Iris pigment epithelial cell (primary cell): ENCODE data around the gene CYTH4.
"Not testable (repeated sequence)": the region's sequence is repeated elsewhere in the genome, so short reads cannot be mapped to it uniquely, and the experiment has no call there.

Source experiments
- DNase-seq: peaks from one replicate; pipeline ENCODE4 v3.0.0-alpha.2; 2011; ENCODE audit warnings: low read depth

Gene CYTH4

DNA sequence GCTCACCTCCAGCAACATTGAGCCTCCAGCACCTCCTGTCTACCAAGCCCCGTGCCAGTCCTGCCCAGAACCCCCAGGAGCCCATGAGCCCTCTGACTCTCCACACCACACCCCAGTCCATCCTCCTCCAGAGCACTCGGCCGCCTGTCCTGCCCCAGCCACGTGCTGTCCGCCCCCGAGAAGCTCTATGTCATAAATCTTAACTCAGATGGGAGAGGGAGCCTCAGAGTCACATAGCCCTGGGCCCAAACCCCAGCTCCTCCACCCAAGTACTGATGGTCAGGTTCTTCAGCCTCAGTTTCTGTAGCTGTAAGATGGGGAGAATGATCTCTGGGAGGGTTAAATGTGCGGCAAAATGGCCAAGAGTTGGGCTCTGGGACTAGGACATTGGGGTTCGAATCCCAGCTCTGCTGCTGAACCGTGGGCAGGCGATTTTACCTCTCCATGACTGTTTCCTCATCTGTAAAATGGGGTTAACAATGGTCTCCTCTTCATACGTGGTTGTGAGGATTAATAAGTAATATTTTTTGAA is 27.8 kb downstream of the CYTH4 start:
- DNase-seq: no peak

DNA sequence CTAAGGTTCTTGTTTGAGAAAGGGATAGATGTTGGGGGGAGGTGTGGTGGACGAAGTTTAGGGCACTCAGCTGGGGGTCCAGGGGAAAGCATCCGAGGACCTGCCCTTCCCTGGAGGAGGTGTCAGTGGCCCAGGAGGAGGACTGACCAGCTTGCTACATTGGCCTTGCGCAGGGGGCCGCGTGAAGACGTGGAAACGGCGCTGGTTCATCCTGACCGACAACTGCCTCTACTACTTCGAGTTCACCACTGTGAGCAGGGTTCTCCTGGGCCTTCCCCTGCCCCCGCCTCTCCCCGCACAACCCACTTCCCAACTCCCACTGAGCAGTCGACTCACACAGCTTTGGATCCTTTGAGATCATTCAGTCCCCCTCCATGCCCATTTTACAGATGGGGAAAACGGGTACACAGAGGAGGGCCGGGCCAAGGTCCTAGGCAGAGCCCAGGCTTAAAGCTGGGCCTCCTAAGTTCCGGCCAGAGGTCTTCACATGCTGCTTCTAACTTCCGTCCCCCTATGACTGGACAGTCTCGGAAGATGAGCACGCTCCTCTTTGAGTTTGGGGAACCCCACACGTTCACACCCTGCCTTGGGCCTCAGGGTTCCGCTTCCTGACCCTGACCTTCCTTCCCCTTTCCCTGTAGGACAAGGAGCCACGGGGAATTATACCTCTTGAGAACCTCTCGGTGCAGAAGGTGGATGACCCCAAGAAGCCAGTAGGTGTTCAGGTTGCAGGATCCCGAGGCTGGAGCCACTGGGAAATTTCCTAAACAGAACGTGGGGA is 28.7 kb downstream of the CYTH4 start:
- no peak for DNase-seq

DNA sequence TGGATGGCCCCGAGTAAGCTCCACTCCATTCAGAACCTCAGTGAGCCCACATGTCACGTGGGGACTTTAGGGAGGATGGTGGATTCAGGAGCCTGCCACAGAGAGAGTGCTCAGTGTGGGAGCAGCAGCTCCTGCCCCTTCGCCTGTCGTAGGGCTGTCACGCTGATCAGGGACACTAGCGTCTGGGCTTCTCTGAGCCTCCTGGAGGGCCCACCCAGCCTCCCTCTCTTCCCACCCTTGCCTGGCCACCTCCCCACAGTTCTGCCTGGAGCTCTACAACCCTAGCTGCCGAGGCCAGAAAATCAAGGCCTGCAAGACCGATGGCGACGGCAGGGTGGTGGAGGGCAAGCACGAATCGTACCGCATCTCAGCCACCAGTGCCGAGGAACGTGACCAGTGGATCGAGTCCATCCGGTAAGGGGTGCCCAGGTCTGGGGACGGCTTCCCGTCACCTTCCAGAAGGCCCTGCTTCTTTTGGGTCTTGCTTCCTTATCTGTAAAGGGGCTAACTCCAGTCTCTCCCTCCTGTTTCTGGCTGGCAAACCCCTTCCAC is 29.5 kb downstream of the CYTH4 start:
- no peak for DNase-seq

DNA sequence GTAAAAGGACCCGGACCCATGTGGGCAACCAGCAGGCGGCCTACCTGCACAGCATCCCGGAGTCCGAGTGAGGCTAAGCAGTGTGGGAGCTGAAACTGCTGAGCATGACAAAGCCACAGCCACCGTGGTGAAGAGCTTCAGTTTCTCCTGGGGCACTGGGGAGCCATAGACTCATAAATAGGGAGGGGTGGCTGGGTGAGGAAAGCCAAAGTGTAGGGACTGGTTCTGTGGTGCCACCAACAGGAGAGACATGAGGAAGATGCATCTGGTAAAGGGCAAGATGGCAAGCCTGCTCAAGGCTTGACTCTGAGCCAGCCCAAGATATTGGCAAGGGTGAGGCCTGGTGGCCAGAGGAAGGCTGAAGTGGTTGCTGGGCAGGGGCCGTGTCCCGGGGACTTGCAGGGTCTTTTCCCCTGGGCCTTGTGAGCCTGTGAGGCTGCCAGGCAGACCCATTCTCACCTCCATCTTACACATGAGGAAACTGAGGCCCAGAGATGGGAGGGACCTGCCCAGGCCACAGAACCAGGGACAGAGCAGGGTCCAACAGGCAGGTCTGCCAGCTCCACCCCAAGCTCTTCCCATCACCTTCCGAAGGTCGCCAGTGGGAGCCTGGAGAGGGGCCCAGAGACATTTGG is 30.4 kb downstream of the CYTH4 start:
- DNase-seq: no peak

DNA sequence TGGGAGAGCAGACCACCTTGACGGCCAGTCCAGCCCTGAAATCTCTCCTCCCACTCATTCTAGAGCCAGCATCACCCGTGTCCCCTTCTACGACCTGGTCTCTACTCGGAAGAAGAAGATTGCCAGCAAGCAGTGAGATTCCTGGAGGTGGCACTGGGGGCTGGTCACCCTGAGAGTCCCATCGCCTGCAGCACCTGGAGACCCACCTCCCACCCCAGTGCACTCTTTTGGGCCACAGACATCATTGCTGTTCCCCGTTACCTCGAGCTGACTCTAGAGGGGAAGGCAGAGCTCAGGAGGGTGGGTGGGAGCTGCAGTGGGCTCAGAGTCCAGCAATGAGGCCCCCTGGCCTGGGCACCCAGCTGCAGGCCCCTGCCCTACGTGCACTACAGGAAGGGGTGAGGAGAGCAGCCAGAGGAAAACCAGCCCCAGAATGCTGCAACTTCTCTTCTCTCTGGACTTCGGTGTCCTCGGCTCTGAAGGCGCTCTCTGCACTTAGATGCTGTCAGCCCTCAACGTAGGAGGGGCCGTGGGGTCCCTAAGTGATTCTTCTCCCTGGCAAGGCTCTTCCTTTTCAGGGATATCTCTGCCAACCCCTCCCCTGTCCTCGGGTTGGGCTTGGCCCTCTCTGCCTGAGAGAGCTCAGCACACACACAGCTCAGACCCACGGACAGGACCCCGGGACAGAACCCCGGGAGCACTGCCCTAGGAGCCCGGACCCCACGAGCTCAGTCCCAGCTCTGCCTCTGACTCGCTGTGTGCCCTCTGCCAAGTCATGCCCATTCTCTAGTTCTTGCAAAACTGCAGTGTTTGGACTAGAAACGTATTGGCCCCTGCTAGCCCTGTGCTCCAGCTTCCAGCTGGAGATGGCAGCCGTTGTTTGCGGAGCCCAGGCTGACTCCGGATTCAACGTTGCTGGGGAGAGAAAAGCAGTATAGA is 31.3 kb downstream of the CYTH4 start:
- DNase-seq: no peak

DNA sequence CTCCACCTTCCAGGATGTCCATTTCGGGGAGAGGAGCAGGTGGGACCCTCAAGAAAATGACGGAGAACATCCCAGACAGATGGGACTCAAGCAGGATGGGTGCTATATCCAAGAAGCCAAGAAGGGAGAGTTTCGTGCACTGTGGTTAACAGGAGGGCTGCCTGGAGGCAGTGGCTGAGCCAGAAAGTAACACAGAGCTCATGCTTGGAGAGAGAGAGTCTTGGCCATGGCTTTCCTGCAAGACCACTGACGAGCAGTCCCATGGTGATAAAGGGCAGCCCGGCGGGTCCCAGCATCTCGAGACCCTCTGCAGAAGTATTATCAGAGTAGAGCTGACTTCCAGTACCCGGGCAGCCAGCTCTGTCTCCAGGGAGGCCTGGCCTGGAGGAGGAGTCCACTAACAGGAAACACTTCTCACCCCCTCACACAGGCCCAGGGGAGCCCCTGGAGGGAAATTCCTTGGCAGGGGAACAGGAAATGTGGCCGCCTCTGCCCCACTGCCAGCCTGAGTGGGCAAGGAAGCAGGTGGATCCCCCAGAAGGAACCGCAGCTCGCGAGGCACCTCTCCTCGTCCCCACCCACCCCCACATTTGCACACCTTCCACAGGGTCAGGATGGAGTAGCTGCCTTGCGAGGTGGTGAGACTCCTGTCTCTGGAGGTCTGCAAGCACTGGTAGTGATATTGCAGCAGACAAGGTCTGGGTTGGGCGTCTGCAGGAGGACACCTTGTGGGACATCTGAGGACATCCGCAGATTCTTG is 32.2 kb downstream of the CYTH4 start:
- DNase-seq: no peak

DNA sequence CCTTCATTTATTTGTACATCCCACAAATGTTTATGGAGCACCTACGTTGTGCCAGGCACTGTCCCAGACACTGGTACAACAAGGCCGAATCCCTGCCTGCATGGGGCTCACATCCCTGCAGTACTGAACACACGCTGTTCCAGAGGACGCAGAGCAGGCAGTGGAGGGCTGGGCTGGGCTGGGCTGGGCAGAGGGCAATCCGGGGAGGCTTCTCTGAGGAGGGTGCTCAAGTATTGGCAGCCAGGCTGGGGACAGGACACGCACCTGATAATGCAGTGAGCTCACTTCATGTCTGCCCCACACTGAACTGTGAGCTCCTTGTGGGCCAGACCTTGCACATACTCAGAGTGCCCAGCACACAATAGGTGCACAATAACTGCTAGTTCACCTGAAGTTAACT is 34.1 kb downstream of the CYTH4 start:
- no peak for DNase-seq

DNA sequence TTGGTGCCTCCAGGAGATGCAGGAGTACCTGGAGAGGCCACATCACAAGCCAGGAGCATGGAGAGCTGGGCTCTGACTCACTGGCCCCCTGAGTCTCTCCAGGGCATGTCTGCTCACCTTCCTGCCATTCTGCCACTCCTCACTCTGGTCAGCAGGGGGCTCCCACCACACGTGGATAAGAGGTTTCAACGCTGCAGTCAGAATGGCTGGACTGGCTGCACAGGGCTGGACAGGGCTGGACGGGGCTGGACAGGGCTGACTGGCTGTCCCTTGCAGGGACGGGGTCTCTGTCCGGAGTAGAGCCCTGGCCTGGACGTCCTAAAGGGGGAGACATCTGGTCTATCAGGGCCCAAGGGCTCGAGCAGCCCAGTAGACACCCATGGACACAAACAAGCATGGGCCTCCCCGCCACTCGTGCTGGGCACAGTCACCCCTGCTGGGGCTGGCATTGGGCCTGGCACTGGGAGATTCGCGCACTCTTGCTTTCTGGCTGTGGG is 34.6 kb downstream of the CYTH4 start:
- DNase-seq: peak; percentile 83

DNA sequence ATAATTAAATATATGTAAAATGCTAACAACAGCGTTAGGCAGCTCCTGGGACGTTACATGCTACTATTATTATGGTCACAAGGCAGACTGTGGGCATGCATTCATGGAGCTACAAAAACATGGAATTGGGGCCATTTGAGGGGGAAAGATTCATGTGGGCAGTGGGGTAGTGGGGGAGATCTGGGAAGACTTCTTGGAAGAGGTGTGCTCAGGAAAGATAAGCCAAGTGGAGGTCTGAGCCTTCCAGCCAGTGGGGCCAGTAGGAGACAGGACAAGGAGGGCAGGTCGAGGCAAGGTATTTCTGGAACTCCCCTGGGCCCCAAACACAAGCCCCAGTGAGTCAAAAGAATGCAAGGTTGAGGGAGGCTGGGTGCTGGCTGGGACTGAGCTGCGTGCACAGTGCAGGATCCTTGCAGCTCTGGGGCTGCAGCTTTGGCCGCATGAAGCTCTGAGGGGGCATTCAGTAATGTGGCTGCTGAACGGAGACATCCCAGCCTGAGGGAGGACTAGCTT is 35.4 kb downstream of the CYTH4 start:
- DNase-seq: no peak

DNA sequence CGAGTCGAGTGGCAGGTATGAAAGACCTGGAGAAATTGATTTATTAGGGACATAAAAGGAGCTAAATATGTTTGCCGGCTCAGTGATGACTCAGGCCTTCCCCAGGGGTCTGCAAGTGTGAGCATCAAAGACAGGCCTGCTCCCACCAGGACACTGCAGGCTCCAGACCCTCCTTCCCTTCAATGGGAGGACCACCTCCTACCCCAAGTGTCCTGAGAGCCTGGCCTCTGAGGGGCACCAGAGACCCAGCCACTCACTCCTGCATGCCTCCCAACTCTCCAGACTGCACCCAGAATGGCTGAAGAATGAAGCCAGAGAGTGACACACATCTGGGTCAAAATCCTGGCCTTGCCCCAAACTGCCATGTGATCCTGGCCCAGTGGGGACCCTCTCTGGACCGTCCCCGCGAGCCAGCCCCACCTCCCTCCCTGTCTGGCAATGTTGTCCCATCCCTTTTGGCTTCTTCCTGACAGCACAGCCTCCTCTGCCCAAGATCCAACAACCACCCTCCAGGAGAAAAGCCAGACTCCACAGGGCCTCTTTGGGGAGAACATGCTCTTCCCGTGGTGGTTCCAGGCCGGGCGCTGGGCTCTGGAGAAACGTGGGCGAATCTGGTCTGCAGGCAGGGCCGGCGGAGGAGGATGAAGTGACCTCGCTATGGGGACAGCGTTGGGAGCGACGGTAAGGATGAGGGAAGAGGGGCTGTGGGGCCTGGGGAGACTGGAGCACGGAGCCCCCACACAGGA is 36.2 kb downstream of the CYTH4 start:
- DNase-seq: no peak

DNA sequence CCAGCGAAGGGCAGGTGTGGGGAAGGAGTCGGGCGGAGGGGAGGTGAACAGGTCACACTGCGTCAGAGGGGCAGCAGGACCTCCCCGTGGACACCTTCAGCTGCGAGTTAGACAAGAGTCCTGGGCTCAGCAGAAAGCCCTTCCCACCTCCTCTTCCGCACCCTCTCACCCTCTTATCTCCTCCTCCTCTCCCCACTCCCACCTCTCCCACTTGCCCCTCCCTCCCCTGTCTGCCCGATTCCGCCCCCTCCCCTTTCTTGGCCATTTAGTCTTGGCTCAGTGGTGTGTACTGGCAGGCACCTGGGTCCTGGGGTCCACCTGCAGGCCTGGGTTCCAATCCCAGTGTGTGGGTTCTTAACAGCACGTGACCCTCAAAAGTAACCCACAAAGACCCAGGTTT is 37.2 kb downstream of the CYTH4 start:
- DNase-seq: no peak

DNA sequence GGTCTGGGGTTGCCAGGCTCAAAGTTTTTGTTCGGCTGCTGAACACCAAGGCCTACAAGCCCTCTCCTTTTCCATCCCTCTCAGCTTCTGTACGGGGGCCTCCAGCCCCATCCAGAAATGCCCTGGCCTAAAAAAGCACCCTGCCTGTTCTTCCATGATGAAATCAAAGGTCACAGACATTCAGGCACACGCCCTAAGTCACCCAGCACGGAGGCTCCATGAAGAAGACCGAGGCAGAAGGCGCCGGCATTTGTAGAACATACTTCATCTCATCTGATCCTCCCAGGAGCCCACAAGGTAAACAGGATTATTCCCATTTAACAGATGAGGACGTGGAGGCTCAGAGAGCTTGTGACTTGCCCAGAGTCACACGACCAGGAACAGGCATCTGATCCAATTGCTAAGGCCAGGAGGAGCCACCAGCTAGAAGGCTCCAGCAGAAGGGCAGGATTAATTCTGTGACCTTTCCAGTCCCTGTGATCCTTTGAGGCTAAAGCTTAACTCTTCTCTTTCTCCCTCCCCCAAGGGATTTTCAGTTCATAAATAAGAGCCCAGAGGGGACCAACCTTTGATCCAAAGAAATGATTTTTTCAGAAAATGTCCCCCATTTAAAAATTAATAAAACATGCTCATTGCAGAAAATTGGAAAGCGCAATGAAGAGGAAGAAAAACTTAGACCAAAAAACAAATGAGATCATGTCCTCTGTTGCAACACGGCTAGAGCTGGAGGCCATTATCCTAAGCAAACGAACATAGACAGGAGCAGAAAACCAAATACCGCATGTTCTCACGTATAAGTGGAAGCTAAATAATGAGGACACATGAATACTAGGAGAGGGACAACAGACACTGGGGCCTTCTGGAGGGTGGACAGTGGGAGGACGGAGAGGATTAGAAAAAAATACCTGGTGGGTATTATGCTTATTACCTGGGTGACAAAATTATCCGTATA is 38.7 kb downstream of the CYTH4 start:
- DNase-seq: peak; percentile 53

DNA sequence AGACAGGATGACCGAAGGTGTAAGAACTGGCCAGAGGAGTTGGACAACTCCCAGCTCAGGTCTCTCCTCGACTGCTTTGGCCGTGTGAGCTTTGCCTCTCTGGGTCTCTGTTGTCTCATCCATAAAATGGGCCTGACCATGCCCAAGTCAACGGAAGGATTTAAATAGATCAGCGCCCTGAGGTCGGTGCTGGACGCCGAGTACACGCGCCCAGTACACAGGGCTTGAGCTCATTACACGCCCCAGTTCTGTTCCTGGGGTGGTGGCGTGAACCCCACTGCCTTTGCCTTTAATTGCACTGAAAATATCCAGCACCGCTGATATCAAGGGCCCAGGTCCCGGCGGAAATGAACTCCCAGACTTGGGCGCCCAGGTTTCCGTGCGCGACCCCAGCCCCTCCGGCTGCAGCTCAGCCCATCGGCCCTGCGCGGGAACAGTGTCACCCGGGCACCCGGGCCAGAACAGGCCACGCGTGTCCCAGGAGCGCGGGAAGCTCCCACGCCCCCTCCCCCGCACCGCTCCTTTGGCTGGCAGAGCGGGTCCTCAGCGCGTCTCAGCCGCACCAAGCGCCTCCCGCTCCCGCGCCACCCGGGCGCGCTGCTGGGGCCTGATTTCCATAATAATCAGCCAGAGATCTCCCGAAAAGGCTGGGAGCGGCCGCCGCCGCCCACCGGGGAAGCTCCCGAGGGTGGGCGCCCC is 42.2 kb downstream of the CYTH4 start:
- DNase-seq: no peak

DNA sequence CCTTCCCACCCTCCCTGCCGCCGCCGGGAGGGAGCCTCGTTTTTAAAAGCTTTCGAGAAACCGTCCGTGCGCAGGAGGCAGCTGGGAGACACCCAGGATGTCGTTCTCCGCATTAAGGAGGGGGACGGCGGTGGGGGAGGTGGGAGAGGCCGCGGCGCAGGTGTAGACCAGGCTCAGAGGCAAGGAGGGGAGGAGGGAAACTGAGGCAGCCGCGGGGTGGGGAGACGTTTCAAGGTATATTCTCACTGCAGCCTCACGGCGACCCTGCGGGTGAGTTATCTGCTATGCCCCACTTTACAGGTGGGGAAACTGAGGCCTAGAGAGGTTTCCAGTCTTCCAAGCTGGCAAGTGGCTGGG is 42.7 kb downstream of the CYTH4 start:
- no peak for DNase-seq

DNA sequence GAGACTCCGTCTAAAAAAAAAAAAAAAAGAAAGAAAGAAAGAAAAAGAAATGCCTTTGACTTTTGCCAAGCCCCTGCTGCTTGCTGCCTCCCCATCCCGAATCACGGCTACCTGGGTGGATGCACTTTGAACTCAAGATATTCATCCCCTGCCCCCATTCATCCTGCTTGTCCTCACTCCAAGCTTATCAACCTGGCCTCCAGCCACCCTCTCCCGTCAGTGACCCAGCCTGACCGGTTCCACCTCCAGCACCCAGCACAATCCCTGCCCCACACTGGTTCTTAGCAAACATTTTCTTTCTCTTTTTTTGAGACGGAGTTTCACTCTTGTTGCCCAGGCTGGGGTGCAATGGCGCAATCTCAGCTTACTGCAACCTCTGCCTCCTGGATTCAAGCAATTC is 44.4 kb downstream of the CYTH4 start:
- DNase-seq: no peak

DNA sequence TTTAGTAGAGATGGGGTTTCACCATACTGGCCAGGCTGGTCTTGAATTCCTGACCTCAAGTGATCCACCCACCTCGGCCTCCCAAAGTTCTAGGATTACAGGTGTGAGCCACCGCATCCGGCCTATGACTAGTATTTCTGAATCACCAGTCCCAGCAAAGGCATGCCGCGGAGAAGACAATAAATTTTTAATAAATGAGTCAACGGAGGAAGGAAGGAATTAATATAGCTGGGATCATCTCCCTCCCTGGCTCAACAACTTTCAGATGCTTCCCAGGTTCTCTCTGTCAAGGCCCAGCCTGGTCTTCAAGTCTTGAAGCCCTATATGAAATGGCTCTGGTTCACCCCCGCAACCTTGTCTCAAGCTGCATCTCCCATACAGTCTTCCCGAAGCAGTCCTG is 45.7 kb downstream of the CYTH4 start:
- peak; percentile 90 for DNase-seq

DNA sequence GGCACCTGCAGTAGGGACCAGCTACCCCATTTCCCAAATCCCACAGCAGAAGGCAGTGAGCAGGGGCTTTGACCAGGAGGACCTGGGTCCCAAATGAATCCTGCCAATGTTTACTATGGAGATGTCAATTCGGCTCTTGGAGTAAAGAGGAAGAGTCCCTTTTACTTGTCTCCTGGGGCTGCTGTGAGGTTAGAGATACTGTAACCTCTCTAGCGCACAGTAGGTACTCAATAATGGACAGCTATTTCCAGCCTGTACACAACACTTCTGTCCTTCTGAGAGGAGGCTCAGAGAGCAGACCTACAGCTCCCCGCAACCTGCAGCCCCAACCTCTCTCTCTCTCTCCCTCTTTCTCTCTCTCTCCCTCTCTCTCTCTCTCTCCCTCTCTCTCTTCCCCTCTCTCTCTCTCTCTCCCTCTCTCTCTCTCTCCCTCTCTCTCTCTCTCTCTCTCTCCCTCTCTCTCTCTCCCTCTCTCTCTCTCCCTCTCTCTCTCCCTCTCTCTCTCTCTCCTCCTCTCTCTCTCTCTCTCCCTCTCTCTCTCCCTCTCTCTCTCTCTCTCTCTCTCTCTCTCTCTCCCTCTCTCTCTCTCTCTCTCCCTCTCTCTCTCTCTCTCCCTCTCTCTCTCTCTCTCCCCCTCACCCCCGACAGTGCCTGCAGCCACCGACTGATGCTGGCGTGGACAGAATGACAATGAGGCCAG is 46.4 kb downstream of the CYTH4 start:
- DNase-seq: not testable (repeated sequence)
